ENCODE measurements around the gene KCNIP1. TPM values are rescaled to one million over a fixed set of nuclear protein-coding genes. Genes with fewer than 3 reads are reported as not detected.

Gene KCNIP1
- polyA plus RNA-seq, 1 donor from 2014 or later = 13.8 TPM

DNA sequence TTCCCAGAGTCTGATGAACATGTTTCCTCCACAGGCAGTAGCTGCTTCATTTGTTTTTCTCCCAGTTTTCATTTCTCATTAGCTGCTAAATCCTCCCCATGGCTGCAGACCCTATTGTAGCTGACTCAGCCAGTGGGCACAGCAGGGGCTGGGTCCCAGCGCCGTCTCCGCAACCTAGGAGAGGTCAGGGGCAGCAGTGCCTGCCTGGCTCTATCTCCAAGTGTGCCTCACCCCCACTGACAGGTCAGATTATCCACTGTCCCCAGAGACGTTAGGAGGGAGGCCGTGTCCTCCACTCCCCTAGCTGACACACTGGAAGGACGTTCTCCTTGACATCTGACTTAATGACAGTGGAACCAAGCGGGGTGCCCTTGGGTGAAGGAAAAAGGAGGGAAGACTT is 31.1 kb downstream of the KCNIP1 start:
- Histone ChIP-seq H3K4me2 (ENCODE audit: low read length) (no peak overlapping the region), H2AFZ (ENCODE audit: low read depth, low read length) (no peak overlapping the region), H3K27ac (ENCODE audit: low read length) (no peak overlapping the region), H3K4me3 (ENCODE audit: low read length) (no peak overlapping the region), H3K79me2 (replicated peaks; ENCODE audit: insufficient read depth, low read length) (no peaks in the 10 kb centered on the region), H3K9me3 (ENCODE audit: low read length) (no peaks in the 10 kb centered on the region), H3K9ac (ENCODE audit: low read length) (no peak overlapping the region), H4K20me1 (ENCODE audit: insufficient read depth) (no peaks in the 10 kb centered on the region), H3K36me3 (ENCODE audit: insufficient read depth, low read length) (no peaks in the 10 kb centered on the region), H3F3A (ENCODE audit: insufficient read depth, low read length, poor library complexity, severe bottlenecking) (no peaks in the 10 kb centered on the region), H3K27me3 (ENCODE audit: insufficient read depth, low read depth, low read length) (no peaks in the 10 kb centered on the region), H3K9me2 (ENCODE audit: insufficient read depth, low read length) (no peaks in the 10 kb centered on the region)
- TF ChIP-seq POLR2AphosphoS5 (IDR thresholded peaks at IDR 0.05) (no peak), EP300 (conservative IDR thresholded peaks at IDR 0.05; ENCODE audit: poor library complexity, severe bottlenecking) (no peak), RAD21 (conservative IDR thresholded peaks at IDR 0.05) (no peak), EZH2 (IDR thresholded peaks at IDR 0.05; ENCODE audit: borderline replicate concordance, insufficient read depth, low read length, poor library complexity, severe bottlenecking) (no peak), MXI1 (conservative IDR thresholded peaks at IDR 0.05; ENCODE audit: poor library complexity, severe bottlenecking) (no peak), SMC3 (conservative IDR thresholded peaks at IDR 0.05; ENCODE audit: poor library complexity) (no peak), TAF1 (IDR thresholded peaks at IDR 0.05; ENCODE audit: low read depth) (no peak)
- TF ChIP-seq, protein P1, sequence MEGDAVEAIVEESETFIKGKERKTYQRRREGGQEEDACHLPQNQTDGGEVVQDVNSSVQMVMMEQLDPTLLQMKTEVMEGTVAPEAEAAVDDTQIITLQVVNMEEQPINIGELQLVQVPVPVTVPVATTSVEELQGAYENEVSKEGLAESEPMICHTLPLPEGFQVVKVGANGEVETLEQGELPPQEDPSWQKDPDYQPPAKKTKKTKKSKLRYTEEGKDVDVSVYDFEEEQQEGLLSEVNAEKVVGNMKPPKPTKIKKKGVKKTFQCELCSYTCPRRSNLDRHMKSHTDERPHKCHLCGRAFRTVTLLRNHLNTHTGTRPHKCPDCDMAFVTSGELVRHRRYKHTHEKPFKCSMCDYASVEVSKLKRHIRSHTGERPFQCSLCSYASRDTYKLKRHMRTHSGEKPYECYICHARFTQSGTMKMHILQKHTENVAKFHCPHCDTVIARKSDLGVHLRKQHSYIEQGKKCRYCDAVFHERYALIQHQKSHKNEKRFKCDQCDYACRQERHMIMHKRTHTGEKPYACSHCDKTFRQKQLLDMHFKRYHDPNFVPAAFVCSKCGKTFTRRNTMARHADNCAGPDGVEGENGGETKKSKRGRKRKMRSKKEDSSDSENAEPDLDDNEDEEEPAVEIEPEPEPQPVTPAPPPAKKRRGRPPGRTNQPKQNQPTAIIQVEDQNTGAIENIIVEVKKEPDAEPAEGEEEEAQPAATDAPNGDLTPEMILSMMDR (IDR thresholded peaks at IDR 0.05; ENCODE audit: poor library complexity, severe bottlenecking) = no peak
- TF ChIP-seq, protein P2, sequence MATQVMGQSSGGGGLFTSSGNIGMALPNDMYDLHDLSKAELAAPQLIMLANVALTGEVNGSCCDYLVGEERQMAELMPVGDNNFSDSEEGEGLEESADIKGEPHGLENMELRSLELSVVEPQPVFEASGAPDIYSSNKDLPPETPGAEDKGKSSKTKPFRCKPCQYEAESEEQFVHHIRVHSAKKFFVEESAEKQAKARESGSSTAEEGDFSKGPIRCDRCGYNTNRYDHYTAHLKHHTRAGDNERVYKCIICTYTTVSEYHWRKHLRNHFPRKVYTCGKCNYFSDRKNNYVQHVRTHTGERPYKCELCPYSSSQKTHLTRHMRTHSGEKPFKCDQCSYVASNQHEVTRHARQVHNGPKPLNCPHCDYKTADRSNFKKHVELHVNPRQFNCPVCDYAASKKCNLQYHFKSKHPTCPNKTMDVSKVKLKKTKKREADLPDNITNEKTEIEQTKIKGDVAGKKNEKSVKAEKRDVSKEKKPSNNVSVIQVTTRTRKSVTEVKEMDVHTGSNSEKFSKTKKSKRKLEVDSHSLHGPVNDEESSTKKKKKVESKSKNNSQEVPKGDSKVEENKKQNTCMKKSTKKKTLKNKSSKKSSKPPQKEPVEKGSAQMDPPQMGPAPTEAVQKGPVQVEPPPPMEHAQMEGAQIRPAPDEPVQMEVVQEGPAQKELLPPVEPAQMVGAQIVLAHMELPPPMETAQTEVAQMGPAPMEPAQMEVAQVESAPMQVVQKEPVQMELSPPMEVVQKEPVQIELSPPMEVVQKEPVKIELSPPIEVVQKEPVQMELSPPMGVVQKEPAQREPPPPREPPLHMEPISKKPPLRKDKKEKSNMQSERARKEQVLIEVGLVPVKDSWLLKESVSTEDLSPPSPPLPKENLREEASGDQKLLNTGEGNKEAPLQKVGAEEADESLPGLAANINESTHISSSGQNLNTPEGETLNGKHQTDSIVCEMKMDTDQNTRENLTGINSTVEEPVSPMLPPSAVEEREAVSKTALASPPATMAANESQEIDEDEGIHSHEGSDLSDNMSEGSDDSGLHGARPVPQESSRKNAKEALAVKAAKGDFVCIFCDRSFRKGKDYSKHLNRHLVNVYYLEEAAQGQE (IDR thresholded peaks at IDR 0.05; ENCODE audit: borderline replicate concordance) = no peak

DNA sequence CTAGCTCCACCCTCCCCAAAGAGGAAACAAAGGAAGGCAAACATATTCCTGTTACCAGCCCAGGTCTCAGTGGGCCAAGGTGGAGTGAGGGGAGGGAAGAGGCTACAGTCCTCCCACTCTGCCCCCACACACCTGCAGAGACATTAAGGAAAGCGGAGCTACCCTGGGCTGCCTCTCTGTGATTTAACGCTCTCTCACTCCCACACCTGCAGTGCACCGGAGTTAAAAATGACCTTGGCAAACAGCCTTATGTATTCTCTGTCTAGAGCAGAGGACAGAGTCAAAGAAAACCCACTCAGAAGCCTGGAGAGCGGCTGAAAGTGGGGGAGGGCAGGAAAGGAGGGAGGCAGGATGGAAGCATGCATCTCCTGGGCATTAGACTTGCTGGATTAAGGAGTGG is 32.7 kb downstream of the KCNIP1 start:
- H3K27ac ChIP-seq (ENCODE audit: low read length) = no peak overlapping the region
- H3K9me3 ChIP-seq (ENCODE audit: low read length) = no peaks in the 10 kb centered on the region
- H3K79me2 ChIP-seq (replicated peaks; ENCODE audit: insufficient read depth, low read length) = no peaks in the 10 kb centered on the region
- no peaks in the 10 kb centered on the region for H4K20me1 ChIP-seq (ENCODE audit: insufficient read depth)
- H3K4me2 ChIP-seq (ENCODE audit: low read length) = no peak overlapping the region
- H3K4me3 ChIP-seq (ENCODE audit: low read length) = no peak overlapping the region
- no peak overlapping the region for H2AFZ ChIP-seq (ENCODE audit: low read depth, low read length)
- H3F3A ChIP-seq (ENCODE audit: insufficient read depth, low read length, poor library complexity, severe bottlenecking) = no peaks in the 10 kb centered on the region
- no peak for TF ChIP-seq MXI1 (conservative IDR thresholded peaks at IDR 0.05; ENCODE audit: poor library complexity, severe bottlenecking)
- no peak for TF ChIP-seq EP300 (conservative IDR thresholded peaks at IDR 0.05; ENCODE audit: poor library complexity, severe bottlenecking)
- TF ChIP-seq, protein P2 (IDR thresholded peaks at IDR 0.05; ENCODE audit: borderline replicate concordance) = no peak
- no peak for TF ChIP-seq SMC3 (conservative IDR thresholded peaks at IDR 0.05; ENCODE audit: poor library complexity)
- no peak for TF ChIP-seq EZH2 (IDR thresholded peaks at IDR 0.05; ENCODE audit: borderline replicate concordance, insufficient read depth, low read length, poor library complexity, severe bottlenecking)
- no peak for TF ChIP-seq RAD21 (conservative IDR thresholded peaks at IDR 0.05)
- no peak for TF ChIP-seq POLR2AphosphoS5 (IDR thresholded peaks at IDR 0.05)
- TF ChIP-seq, protein P1 (IDR thresholded peaks at IDR 0.05; ENCODE audit: poor library complexity, severe bottlenecking) = no peak
- no peak for TF ChIP-seq TAF1 (IDR thresholded peaks at IDR 0.05; ENCODE audit: low read depth)
- no peaks in the 10 kb centered on the region for H3K36me3 ChIP-seq (ENCODE audit: insufficient read depth, low read length)
- H3K9ac ChIP-seq (ENCODE audit: low read length) = no peak overlapping the region
- H3K9me2 ChIP-seq (ENCODE audit: insufficient read depth, low read length) = no peaks in the 10 kb centered on the region
- H3K27me3 ChIP-seq (ENCODE audit: insufficient read depth, low read depth, low read length) = no peaks in the 10 kb centered on the region
